Germinal center (tissue), 1 donor: ENCODE results near the gene NACAD.
A peak's percentile ranks its signal among the peaks of the same experiment; 100 is the strongest.
"Not testable (repeated sequence)": the region's sequence is repeated elsewhere in the genome, so short reads cannot be mapped to it uniquely, and the experiment has no call there.

Source experiments
- DNase-seq: peaks from one replicate; pipeline ENCODE4 v3.0.0; 2012; ENCODE audit warnings: mixed read lengths, low spot score

Gene NACAD

GRCh38 chr7:45117582-45117981 lies 28.8 kb upstream of the NACAD start:
- no peak for DNase-seq

- no peak for DNase-seq
Observed at GRCh38 chr7:45116048-45116447, 27.3 kb upstream of the NACAD start.

- DNase-seq: no peak
Observed at GRCh38 chr7:45114926-45115325, 26.2 kb upstream of the NACAD start.

DNA sequence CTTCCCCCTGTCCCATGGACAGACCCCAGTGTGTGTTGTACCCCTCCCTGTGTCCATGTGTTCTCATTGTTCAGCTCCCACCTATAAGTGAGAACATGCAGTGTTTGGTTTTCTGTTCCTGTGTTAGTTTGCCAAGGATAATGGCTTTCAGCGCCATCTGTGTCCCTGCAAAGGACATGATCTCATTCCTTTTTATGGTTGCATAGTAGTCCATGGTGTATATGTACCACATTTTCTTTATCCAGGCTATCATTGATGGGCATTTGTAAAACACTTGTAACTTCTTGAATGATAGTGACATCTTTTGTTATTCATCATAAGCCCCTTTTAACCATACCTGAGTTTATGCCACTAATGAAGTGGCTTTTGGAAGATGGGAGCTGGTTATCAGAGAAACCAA lies 25.5 kb upstream of the NACAD start:
- not testable (repeated sequence) for DNase-seq

DNA sequence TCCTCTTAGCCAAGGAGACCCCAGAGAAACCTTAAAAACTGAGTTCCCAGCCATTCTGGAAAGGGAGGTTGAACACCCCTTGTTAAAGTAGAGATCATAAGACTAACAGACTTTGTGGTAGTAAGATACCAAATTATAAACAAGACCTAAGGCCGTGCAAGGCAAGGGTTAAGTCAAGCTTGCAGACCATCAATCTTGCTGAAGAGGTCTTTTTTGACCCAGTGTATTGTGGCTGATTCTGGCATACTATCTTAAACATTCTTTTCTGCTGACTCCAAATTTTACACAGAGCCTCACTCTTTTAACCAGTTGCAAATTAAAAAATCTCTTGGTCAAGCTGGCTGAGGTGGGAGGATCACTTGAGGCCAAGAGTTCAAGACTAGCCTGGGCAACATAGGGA lies 23.9 kb upstream of the NACAD start:
- DNase-seq: no peak

DNA sequence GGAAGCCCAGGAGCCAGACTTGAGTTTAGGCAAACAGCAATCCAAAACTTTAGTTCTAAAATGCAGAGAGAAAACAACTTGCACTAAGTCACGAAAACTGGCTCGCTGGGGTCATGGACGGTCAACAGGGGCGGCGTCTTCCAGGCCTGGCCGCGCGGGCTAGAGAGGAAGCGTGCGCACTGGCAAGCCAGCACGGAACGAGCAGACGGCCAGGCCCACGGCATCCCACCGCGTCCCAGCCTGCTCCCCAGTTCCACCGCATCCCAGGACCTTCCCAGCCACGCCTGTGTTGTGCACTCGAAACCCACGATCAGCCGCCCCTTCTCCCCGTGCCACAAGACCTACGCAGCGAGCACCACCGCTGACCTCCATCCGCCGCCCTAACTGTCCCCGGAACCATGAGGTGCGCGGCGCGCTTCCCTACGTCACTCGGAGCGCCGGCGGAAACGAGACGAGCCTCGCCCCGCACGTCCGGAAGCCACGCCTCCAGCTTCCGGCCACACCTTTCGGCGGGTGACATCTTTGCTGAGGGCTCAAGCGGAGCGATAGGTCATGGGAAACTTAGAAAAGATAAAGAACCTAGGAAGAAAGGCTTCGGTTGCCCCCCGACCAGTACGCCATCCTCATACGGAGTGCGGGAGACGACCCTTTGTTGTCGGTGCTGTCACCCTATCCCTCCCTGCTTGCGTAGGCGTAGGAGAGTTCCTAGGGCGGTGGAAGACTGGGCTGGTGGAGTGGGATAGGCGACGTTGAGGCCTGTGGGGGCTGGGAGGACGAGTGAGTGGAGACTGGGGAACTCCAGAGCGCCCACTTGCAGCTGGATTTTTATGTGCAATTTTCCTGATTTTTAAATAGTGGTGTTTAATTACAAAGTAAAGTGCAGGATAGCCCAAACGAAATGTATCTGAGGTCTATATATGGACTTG lies 22.8 kb upstream of the NACAD start, which contains the start of gene TBRG4:
Gene TBRG4, minus strand, starts transcription at position 400 of the 926 bp plus-strand sequence. CDS start 2,460 bp downstream, outside the sequence.
- peak; percentile 91 for DNase-seq

DNA sequence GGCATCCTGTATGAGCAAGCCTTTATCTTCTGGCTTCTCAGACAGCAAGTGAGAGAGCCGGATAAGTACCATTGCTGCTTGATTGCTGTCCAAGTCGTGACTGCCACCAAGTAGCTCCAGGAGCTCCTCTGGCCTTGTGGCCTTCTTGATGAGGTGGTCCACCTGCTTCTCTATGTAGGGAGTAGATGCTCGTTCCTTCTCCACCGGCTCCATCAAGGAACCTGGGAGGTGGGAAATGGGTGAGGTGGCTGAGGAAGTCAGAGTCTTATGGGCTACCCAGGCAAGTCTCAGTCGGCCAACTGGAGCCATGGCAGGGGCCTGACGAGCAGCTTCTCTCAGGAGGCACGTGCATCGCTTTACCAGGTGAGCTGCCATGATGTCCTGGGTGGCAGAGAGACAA lies 20.1 kb upstream of the NACAD start:
- DNase-seq: no peak

DNA sequence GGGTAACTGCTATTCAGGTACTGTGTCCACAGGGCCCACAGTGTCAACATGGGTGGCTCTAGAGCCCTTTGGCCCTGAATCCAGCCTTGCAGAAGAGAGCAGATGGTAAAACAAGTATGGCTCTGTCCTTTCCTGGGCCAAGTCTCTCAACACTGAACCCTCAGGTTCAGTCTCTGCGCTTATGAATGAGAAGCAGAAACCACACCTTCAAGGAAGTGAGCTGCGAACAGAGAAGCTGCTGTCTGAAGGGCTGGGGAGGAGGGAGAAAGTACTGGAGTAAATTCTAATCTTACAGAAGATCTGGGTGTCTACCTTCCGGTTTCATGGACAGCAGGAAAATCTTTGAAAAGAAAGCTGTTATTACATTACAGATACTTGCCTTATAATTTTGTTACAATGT lies 18.6 kb upstream of the NACAD start:
- DNase-seq: no peak

DNA sequence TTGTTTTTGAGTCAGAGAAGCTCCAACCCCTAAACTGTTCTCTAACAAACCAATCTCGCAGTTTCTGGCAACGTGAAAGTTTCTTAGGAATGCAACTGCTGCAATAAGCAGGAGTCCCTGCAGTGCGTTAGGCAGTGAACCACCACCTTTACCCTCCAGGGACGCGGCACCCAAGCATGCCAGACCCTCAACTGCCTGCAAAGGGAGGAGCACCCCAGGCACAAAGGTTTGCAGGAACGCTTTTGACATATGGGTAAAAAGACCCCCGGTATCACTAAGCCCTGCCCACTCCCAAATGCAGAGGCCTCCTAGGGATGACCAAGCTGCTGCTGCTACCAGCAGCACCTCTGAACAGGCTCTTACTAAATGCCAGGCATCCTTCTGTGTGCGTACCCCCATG lies 18.1 kb upstream of the NACAD start:
- no peak for DNase-seq

GRCh38 chr7:45105588-45106188 lies 16.9 kb upstream of the NACAD start:
- no peak for DNase-seq

GRCh38 chr7:45104844-45105587 lies 16.2 kb upstream of the NACAD start:
- DNase-seq: no peak

DNA sequence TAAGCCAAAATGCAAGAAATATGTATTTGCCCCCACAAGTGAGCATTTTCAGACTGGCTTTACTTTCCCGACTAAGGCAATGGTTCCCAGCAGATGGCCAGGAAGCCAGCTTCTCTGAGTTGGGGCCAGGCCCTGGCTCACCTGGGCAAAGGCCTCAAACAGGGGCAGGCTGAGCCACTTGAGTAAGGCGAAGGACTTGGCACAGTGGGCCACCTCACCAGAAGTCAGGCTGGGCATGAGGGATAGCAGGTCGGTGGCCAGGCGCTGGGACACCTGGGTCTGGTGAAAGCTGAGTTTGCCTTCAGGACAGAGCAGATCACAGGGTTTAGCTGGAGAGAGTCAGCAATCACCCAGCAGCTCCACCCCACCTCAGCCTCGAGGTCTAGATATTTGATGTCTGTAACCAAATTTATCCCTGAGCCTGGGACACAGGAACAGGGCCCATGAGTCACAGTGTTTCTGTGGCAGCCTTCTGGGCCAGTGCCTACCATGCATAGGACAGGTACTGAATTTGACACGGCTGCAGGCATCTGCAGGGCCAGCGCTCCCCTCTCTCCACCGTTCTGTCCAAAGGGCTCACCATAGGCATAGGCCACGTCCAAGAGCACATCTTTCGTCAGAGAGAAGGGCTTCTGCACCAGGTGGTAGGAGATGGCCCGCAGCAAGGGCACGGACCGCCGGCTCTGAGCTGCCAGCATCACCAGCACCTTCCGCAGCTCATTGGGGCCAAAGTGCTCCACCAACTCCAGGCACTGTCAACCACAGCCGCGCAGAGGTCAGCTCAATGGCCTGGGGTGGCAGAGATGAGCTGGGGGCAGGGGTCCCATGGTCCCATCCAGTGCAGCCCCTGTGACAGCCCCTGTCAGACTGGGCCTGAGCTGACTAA lies 15.4 kb upstream of the NACAD start:
- no peak for DNase-seq

GRCh38 chr7:45102785-45103712 lies 14.3 kb upstream of the NACAD start:
- no peak for DNase-seq

DNA sequence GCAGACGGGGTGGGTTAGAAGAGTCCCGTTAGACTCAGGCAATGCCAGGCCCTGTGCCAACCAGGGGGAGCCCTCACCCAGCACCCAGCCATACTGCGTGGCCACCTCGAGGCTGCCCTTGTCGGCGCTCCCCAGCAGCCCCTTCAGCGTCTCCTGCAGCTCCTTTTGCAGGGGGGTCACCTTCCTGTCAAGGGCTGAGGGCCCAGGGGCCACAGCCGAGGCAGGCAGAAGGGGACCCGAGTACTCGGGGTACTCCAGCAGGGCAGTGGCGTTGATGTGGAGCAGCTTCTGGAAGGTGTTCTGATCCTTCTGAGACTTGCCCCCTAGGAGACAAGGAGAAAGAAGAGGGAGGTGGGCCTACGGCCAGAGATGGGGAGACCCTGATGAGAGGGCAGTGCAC lies 13.0 kb upstream of the NACAD start:
- no peak for DNase-seq

- no peak for DNase-seq
Observed at GRCh38 chr7:45100761-45101480, 12.2 kb upstream of the NACAD start.

GRCh38 chr7:45099891-45100760 lies 11.4 kb upstream of the NACAD start:
- no peak for DNase-seq

DNA sequence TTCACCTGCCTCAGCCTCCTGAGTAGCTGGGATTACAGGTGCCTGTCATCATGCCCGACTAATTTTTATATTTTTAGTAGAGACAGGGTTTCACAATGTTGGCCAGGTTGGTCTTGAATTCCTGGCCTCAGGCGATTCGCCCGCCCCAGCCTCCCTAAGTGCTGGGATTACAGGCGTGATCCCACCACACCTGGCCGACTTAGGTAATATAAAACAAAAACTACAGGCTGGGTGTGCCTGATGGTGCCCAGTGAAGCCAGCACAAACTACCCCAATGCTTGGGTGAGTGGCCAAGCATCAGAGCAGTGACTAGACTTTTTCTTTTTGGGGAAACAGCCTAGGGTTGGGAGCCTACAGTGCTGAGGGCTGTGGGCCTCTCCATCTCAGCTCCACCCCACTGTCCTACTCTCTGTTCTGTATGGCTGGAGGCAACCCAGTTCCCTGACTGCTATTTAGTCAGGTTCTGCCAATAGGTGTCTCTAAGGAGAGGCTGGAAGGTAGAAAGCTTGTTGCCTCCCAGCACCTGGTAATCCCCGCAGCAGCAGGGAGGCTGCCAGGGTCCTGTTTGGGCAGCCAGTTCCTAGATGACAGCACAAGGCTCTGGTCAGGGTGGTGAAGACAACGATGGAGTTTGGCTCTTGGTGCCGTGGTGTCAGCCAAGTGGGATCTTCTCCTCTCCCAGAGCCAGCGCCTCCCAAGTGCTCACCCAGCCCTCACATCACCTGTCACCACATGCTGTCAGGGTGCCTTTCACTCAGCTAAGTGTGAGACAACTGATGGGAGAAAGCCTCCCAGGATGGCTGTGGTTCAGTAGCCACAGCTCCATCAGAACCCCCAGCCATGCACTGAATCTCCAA lies 10.4 kb upstream of the NACAD start:
- no peak for DNase-seq

GRCh38 chr7:45092931-45093235 lies 4.1 kb upstream of the NACAD start:
- no peak for DNase-seq
